GM19397 (cell line): Measurements from ENCODE around the gene SLC25A25.

Experiments used
- ATAC-seq: cut with Tn5 transposase; IDR thresholded peaks from one replicate; pipeline ENCODE4 v1.9.1; 2021; ENCODE audit warnings: mild to moderate bottlenecking, moderate library complexity; ENCODE audit not compliant: unreplicated experiment

Gene SLC25A25

DNA sequence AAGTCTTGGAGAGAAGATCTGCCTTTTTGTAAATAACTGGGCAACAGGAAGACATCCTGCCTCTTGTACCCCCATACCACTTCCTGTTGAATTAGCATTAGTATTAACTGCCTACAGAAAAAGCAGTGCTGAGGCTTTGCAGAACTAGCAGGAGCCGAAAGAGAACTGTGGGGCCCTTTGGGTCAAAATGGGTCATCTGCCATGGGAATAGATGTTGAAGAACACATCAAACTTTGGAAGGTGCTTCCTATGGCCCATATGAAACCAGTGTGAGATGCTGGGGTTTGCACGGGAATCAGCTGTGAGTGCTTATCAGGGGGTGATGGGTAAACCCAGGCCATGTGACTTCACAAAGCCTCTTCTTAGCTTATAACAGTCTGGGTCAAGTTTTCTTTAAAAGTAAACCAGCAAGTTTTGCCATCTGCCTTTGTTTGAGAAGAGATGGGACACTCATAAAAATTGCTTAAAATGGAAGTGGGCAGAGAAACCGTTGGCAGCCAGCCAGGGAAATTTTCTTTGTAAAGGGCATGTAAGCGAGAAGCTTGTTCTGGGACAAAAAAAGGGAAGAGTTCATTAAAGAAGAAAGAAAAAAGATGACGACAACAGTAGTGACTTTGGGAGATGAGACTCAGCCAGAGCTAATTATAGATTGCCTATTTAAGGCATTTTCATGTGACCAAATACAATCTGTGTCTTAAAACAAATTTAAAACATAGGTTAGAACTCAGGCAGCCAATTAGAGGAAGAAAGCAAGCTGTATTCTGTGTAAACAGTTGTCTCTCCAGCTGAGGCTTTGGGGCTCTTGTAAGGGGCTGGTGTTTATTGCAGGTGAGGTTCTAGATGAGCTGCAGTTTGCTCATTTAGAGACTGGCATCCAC lies 4.4 kb downstream of the SLC25A25 start:
- ATAC-seq, result no peak

DNA sequence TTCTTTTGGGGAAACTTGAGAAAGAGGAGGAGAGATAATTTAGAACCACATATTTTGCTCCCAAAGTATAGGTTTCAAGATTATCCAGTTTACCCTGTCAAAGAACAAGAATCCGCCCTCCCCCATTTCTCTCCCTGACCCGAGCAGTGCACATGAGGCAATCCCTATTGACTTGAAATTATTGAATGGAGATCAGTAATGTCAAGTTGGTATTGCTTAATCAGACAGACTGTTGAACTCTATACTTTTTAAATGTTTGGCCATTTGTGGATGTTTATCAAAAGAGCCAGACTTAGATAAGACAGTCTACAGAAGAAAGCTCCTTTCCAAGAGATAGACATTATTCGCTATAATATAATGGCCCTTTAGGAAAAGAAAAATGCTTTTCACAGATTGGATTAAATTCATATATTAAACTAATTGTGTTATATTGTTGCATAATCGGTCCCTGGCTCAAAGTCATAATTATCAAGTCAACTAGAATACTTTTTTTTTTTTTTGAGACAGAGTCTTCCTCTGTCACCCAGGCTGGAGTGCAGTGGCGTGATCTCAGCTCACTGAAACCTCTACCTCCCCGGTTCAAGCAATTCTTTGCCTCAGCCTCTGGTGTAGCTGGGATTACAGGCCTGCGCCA lies 5.3 kb downstream of the SLC25A25 start:
- ATAC-seq, result no peak

DNA sequence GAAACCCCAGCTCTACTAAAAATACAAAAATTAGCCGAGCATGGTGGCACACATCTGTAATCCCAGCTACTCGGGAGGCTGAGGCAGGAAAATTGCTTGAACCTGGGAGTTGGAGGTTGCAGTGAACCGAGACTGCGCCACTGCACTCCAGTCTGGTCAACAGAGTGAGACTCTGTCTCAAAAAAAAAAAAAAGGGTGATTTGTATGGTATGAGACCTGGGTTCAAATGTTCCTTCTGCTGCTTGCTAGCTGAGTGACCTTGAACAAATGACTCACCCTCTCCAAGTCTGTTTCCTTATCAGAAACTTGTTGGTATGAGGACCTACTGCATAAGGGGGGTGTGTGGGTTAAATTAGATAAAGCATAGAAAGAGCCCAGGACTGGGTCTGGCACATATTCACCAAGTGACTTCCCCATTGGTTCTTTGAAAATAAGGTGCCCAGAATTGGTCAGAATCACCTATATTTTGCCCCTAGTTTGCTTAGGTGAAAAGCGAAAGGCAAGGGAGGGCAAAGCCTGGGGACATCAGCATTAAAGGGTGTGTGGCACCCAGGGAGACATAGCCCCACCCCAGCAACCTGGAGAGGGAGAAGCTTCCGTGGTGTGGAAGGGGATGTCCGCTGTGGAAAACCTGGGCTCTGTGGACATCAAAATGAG lies 9.9 kb downstream of the SLC25A25 start:
- no peak for ATAC-seq

DNA sequence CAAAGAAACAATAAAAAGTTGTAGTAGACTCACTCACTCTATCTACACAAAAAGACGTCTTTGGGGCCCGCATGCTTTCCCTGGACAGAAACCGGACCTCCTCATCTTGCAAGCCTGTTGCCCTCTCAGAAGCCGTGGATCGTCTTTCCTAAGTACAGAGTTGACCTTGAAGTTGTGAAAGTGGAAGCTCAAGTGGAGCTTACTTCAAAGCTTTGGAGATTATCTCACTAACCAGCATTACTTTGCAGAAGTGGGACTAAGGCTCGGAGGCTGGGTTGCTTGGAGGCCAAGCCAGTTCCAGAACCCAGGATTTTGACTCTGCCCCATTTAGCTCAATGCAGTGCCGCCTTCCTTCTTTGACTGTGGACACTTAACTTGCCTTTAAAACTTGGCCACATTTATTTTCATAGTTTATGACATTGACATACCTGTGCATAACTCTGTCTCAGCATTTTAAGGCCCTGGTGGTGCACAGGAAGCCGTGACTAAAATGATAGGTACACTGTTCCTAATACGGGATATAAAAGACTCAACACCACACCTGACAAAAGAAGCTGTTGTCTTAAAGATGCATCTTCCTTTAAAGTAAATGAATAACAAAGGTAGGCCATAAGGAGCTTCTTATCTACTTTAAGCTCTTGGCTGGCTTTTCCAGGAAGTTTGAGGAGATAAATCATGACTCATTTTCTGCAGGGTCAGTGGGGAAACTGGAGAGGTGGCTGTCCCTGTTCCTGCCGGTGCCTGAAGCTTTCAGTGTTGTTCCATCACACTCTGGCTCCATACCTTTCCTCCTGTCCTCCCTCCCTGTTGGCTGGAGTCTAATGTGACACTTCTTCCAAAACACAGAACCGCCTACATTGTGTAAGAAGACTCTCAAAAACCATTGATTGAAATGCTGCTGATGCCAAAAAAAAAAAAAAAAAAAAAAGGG lies 10.7 kb downstream of the SLC25A25 start:
- ATAC-seq, result no peak

DNA sequence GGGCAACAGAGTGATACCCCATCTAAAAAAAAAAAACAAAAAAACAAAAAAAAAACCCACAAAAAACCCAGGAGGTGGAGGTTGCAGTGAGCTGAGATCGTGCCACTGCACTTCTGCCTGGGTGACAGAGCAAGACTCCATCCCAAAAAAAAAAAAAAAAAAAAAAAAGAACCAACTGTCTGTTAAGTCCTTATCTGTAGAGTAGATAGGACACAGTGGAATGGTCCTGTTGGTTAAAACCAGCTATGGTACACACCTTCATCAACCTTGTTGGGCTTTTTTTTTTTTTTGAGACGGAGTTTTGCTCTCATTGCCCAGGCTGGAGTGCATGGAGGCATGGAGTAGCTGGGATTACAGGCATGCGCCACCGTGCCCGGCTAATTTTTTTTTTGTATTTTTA lies 12.2 kb downstream of the SLC25A25 start:
- no peak for ATAC-seq

DNA sequence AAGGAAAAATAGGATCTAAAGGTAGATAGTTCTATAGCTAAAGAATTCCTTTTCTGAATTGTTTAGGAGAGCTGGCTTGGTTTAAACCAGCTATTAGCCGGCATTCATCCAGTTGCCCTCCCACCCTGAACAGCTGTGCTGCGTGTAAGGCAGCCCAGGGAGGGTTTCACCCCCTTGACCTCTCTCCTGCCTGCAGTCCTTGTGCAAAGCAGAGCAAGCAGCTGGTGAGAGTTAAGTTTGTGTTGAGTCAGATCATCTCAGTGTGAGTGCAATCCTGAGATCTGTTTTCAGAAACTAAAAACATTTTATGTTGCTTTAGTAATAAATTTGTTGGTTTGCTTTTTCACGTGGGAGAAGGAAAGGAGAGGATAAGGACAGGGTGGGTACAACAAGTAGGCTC lies 13.0 kb downstream of the SLC25A25 start:
- no peak for ATAC-seq

DNA sequence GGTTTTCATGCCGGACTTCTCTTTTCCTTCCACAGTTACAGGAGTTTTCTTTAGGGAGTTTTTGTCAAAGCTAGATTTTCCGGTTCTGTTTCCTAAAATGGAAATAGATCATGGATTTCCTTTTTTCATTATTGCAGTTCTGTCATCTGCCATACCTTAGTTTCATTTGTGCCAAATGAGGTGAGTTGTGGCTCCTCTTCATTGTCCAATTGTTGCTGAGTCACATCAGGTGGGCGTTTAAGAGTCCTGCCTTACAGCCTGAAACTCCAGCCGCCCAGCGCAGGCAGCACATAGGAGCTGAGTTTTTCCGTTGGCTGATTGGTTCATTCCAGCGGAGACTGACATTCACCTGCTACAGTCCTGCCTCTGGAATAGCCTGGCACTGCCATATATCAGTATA lies 14.1 kb downstream of the SLC25A25 start:
- no peak for ATAC-seq

DNA sequence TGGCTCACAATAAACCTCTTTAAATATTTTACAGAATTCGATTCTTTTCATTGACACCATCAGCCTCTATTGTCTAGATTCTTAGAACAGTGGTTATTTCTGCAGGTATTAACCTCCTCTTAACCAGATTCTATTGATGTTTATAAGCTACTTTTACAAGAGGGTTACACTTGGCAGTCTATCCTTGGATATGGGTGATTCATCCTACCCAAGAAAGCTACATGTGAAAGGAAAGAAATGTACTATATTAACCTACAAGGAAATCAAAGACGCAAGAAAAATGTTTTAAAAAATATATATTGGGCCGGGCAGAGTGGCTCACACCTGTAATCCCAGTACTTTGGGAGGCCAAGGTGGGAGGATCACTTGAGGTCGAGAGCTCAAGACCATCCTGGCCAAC lies 16.7 kb downstream of the SLC25A25 start:
- no peak for ATAC-seq

DNA sequence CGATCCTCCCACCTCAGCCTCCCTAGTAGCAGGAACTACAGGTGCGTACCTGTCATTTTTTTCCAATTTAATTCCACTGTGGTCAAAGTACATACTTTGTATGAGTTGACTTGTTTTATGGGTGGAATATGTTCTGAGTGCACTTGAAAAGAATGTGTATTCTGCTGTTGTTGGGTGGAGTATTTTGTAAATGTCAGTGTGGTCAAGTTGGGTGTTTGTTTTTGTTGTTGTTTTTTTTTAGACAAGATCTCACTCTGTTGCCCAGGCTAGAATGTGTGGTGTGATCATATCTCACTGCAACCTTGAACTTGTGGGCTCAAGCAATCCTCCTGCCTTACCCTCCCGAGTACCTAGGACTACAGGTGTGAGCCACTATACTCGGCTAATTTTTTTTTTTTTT lies 17.9 kb downstream of the SLC25A25 start:
- ATAC-seq, result no peak

DNA sequence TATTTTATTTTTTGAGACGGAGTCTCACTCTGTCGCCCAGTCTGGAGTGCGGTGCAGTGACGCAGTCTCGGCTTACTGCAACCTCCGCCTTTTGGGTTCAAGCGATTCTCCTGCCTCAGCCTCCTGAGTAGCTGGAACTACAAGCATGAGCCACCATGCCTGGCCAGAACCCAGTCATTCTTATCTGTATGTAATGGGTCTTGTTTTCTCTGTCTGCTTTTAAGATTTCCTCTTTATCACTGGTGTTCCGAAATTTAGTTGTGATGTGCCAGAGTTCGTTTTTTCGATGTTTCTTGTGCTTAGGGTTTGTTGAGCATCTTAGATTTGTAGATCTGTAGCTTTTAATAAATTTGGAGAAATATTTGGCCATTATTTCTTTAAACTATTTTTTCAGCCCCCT lies 19.2 kb downstream of the SLC25A25 start:
- no peak for ATAC-seq

DNA sequence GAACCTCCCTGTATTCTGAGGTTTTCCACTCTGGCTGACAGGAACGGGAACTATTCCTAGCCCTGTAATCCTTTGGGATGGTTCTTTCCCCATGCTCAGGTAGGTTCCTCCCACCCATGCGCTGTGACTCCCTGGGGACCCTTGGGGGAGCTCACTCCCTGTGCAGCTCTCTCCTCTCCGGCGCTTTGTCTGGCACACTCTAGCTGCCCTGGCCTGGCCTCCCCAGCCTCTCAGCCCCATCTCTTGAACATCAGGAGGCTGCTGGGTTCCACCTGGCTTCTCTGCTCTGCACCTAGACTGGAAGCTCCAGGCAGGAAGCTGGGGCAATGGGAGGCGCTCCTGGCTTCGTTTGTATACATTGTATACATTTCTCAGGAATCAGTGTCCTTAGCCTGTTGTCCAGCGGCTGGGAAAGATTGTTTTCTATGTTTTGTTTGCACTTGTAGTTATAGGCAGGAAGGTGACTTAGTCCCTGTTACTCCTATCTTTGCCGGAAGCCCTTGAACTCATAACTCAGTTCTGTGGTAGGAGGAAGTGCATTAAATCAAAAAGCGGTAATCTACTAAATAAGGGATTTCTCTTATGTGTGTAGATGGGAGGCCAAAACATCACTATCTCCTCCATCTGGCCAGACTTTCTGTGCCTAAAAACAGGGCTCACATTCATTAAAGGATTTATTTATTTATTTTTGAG lies 20.4 kb downstream of the SLC25A25 start:
- no peak for ATAC-seq

DNA sequence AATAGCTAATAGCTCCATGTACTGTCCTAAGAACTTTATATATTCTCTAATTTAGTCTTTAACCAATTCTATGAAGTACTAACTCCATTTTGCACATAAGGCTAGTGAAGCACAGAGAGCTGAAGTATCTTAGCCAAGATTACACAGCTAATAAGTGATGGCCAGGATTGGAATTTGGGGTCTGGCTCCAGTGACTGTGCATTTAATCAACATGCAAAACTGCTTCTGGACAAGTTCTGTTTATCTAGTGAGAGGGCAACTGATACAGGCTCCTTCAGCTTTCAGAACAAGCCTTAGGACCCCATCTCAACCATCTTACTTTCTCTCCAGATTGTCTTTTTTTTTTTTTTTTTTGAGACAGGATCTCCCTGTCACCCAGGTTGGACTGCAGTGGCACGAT lies 21.3 kb downstream of the SLC25A25 start:
- no peak for ATAC-seq

DNA sequence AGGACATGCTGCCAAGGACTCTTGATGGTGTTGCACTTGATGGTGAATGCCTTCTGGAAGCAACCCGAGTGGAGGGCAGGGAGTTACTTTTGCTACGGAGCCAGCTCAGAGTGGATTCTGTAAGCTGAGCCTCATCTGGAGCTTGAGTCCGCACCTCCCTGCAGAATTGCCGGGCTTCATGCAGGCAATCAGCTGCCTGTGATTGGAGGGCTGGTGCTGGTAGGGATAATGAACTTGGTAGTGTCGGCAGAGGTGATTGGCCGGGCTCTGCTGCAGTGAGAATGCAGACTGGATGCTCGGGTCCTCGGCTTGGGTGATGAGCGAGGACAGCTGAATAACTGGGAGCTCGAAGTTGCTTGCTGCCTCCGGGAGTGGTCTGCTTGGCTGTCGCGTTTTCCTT lies 23.1 kb downstream of the SLC25A25 start:
- no peak for ATAC-seq

DNA sequence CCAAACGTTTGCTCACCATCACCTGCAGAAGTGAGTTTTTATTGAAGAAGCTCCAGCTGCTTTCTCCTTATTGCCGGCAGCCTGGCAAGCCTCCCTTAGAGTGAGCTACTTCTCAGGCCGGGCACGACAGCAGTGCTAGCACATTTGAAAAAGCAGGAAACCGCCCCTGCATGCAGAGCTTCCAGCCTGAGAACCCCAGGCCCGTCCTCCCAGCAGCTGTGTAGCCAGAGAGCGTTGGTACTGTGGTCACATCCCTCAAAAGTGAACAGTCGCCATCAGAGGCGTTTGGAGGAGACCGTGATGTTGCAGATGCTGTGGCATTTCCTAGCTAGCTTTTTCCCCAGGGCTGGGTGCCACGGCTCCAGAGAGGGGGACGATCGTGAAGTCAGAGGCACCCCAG lies 23.5 kb downstream of the SLC25A25 start:
- ATAC-seq, result no peak

DNA sequence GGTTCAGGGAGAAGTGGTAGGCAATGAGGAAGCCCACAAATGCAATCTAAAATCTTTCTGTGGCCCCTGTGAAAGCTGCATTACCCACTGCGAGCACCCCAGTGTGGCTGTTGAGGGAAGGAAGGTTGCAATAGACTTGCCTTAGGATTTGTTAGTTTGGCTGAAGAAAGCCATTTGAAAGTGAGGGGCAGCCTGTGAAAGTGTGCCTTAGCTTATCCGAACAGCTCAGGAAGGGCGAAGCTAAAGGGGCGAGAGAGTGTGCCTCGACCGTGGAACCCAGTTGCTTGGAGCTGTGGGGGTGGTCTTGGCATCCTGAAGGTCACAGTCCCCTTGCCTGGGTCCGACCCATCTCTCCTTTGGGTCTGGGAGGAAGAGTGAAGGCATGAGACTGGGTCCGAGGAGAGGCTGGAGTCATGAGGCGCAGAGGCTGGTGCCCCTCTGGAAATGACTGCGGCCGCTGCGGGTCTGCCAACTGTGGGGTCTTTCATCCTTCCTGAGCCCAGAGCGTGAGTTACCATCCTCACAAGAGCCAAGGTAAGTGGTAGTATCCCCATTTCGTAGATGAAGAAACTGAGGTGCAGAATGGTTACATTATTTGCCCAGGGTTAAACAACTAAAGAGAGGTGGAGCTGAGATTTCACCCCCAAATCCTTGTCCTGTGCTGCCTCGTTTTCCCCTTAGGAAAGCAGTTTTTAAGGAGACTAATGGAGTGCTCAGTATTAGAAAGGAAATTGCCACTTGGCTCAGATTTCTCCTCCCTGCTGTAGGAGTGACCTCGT lies 24.4 kb downstream of the SLC25A25 start:
- ATAC-seq, result no peak

DNA sequence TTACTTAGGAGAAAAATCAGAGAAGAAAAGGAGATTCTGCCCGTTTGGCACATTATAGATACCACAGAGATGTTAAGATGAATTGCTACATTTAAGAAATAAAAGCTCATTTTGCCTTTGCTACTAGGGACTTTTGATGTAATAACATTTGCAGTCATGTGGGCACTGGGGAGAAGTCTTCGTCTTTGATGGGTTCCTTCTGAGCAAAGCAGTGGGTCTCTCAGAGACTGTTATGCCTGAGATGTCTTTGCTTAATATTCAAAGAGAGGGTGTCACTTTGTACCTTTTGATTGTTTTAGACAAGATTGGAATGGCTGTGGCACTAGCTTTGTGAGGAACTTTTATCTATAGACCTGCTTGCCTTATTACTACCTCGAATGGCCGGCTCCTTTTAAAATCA lies 25.0 kb downstream of the SLC25A25 start:
- no peak for ATAC-seq

DNA sequence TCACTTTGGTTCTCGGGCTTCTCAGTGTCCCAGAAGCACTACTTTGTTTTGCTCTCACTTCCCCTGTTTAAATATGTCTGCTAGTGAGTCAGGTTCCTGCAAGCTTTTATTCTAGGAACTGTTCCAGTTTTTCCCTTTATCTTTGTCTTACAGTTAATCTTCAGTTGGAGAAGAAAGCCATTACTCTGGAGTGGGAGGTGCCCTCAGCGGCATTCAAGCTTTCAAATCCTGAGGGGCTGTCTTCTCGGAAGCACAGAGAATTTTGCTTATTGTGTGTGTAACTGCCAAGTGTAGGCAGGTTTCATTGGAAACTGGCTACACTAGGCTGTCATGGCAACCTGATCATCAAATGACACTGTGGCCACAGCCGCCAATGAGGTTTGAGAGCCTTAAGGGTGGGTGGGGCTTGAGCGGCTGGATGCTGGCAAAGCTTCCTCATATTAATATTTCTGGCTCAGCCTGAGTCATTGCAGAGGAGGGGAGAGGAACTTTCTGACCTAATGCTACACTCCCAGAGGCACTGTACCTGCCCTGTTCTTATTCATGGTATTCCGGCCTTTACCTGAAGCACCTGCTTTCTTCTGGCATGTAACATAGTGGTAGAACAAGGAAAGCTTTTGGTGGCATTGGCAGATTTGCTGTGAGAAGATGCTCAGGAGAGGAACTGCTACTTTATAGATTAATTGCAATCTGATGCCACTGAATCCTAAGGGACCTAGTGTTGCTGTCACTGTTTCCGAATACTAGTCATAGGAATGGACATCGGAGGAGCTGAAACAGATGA lies 26.3 kb downstream of the SLC25A25 start:
- ATAC-seq, result peak; percentile 81

DNA sequence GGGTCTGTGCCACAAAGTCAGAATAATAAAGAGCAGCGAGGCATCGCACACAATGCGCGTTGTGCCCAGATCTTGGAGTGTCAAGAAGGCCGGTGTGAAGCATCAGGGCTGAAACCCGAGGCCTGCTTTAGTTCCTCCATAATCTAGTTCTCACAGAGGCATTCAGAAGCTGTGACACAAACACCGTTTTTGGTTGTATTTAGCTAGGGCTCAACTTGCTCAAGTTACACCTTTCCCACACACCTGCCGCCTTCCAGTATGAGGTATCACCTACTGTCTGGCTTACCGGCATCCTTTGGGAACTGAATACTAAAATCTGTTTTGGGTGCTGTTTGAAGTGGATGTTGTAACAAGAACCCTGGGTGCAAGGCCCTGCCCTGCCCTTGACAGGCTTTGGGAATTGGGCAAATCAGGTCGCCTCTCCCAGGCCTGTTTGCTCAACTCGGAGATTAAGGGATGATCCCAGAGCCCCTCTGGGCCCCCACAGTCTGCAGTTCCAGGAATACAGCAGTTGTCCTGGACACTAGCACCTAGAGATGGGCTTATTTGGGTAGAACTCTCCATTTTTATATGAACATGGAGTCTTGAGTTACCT lies 27.0 kb downstream of the SLC25A25 start:
- ATAC-seq, result no peak
